Measurements from ENCODE around the gene NKAIN2.

- TF ChIP-seq EZH2phosphoT487 (conservative IDR thresholded peaks at IDR 0.05; ENCODE audit: low read length) (no peak), CTCF (IDR thresholded peaks at IDR 0.05; ENCODE audit: insufficient read depth, low read length, poor library complexity, severe bottlenecking) (no peak)
Measured at GRCh38 chr6:123904228-123904627, 100.6 kb downstream of the NKAIN2 start.
